Mucosa of descending colon (tissue), 3 donors: ENCODE measurements around the gene CLHC1. TPM values are rescaled to one million over a fixed set of nuclear protein-coding genes. Genes with fewer than 3 reads are reported as not detected.

Experiments
- ATAC-seq: fragments of 200-7000 bp; cut with Tn5 transposase; one replicate; pipeline ENCODE4 v1.9.1; 2020; ENCODE audit warnings: mild to moderate bottlenecking, moderate library complexity
- DNase-seq, 3 donors: peaks; one replicate each; pipeline ENCODE4 v3.0.0-alpha.2; 2020
- H3K36me3 ChIP-seq: fragments of 200-600 bp; one replicate; pipeline ENCODE4 v1.8.0; 2021; ENCODE audit warnings: low read depth, mild to moderate bottlenecking
- H3K4me1 ChIP-seq: fragments of 200-600 bp; one replicate; pipeline ENCODE4 v1.8.0; 2021; ENCODE audit warnings: low read depth, mild to moderate bottlenecking
- H3K4me3 ChIP-seq: fragments of 200-600 bp; one replicate; pipeline ENCODE4 v1.8.0; 2021; ENCODE audit warnings: mild to moderate bottlenecking
- H3K9me3 ChIP-seq: fragments of 200-600 bp; one replicate; pipeline ENCODE4 v1.8.0; 2021; ENCODE audit warnings: mild to moderate bottlenecking
- intact Hi-C, 2 donors: fragments of 100-400 bp; cut with DNase I in 1 of 2; cut with micrococcal nuclease in 1 of 2; formaldehyde crosslinking; loops; one replicate each; pipeline versions ENCODE4 v1.11.0 to v1.11.1; 2022; cut with DNase I, micrococcal nuclease
- total RNA-seq, 3 donors: library from RNA; stranded (reverse); fragmentation: NEBNext Ultra II Directional in 2 of 3; extraction: Animal tissue kit (Norgen Biotek cat#: 25700) in 2 of 3; gene quantifications; one replicate each; pipeline versions ENCODE4 v1.2.1 to v1.2.4, GENCODE V29; 2021 to 2023
- TF ChIP-seq, protein P1 (sequence below): fragments of 200-600 bp; IDR thresholded peaks from one replicate; pipeline ENCODE4 v1.8.0; 2022; ENCODE audit warnings: antibody characterized with exemption, mild to moderate bottlenecking
- donor health status: DM: no; HTN: no; CAD: no; lungs with moderate emphysema.
- donor health status: DM: no; HTN: no; CAD: no.
- donor health status: DM: no; HTN: yes; CAD: no.

Gene CLHC1
- total RNA-seq, 3 donors from 2014 or later = 9.2 to 15.5 (median 13.2) TPM

DNA sequence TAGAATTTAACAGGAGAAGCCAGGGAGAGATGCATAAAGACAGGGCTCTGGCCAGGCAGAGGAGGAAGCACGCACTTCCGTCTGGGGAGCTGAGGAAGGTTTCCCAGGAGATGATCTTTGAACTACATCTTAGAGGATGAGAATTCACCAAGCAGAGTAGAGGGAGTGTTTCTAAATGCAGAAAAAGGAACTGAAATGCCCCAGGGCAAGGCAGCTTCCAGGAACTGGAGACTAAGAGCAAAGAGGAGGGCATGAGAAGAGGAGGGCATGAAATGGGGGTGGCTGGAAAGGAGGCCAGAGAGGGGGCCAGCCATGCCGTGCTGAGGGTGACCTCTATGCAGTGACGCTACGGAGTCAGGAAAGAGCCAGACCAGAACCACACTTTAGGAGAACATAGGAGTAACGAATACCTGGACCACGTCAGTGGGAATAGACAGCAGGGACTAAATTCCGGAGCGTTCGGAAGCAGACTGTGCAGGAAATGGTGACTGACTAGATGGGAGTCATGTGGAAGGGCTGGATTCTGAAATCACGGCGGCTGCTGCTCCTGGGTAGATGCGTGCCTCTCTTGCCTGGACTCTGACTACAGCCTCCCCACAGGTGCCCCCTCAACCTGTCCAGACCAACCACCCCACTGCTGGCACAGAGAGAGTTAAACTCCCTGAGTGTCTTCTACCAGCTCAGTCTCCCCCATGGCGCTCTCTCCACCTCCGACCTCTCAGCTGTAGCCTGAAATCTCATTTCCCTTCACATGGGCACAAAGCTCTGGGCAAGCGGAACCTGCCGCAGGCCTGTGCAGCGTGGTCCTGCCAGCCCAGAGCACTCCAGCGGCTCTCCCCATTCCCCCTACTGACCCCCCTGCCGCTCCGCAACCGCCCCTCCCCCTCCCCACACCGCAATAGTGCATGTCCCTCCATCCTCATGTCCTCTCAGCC is 94.8 kb downstream of the CLHC1 start:
- intact Hi-C loops = no loop called here
- TF ChIP-seq, protein P1, sequence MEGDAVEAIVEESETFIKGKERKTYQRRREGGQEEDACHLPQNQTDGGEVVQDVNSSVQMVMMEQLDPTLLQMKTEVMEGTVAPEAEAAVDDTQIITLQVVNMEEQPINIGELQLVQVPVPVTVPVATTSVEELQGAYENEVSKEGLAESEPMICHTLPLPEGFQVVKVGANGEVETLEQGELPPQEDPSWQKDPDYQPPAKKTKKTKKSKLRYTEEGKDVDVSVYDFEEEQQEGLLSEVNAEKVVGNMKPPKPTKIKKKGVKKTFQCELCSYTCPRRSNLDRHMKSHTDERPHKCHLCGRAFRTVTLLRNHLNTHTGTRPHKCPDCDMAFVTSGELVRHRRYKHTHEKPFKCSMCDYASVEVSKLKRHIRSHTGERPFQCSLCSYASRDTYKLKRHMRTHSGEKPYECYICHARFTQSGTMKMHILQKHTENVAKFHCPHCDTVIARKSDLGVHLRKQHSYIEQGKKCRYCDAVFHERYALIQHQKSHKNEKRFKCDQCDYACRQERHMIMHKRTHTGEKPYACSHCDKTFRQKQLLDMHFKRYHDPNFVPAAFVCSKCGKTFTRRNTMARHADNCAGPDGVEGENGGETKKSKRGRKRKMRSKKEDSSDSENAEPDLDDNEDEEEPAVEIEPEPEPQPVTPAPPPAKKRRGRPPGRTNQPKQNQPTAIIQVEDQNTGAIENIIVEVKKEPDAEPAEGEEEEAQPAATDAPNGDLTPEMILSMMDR = no peak
- H3K4me3 ChIP-seq = no peak overlapping the region
- peaks cover 28% of the 10 kb centered on the region for H3K4me1 ChIP-seq
- no peaks in the 10 kb centered on the region for H3K9me3 ChIP-seq
- peak; percentile 68 for ATAC-seq
- no peaks in the 10 kb centered on the region for H3K36me3 ChIP-seq
- peak; percentile 48 to 61 (median 57) for DNase-seq

DNA sequence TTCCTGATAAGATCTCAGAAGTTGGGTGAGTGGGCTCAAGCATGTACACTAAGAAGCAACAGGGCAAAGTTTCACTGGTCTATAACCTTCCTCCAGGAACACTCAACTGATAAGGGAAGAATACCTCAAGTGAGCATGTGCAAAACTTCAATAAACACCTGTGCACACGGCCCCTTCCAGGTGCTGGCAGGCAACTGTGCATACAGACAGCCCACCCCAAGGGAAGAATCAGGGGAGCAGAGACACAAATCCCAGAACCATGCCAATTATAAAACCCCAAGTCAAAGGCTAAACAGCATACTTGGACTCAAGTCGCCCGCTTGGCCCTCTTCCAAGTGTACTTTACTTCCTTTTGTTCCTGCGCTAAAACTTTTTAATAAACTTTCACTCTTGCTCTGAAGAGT is 96.0 kb downstream of the CLHC1 start:
- intact Hi-C loops = no loop called here
- peak in 2 of 3 donors; percentile 60 to 76 for DNase-seq
- peak; percentile 60 for ATAC-seq
- Histone ChIP-seq H3K4me3 (no peak overlapping the region), H3K36me3 (no peaks in the 10 kb centered on the region), H3K9me3 (no peaks in the 10 kb centered on the region), H3K4me1 (peaks cover 28% of the 10 kb centered on the region)
- TF ChIP-seq, protein P1 = no peak

DNA sequence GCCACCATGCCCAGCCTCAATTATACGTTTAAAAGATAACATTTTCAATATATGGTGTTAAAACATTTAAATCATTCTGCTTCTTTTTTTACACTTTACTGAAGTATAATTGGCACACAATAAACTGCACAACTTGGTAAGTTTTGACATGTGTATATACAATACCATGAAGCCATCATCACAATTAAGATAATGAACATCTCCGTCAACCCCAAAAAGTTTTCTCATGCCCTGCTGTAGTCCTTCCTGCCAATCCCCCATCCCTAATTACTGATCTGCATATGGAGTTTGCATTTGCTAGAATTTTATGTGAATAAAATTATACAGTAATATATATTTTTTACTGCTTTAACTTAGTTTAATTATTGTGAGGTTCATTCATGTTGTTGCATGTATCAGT is 96.6 kb downstream of the CLHC1 start:
- no peak overlapping the region for H3K4me3 ChIP-seq
- no peaks in the 10 kb centered on the region for H3K9me3 ChIP-seq
- ATAC-seq = no peak
- intact Hi-C loops = no loop called here
- TF ChIP-seq, protein P1 = no peak
- peaks cover 28% of the 10 kb centered on the region for H3K4me1 ChIP-seq
- H3K36me3 ChIP-seq = no peaks in the 10 kb centered on the region
- no peak for DNase-seq

DNA sequence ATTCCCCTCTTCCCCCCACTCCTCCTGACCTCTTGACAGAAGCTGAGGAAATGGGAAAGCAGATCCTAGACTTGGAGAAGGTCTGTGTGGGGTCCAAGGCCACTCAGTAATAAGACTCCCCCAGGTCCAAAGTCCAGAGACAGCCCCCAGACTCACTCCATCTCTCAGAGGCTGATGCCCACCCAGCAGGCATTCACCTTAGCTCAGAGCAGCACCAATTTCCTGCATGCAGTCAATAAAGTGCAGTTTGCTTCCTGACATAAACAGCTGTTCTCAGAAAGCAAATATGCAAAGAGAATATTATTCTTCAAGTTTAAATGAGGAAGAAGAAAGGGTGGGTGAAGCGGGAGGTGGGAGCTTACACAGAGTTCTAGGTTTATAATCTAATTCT is 97.8 kb downstream of the CLHC1 start:
- TF ChIP-seq, protein P1 = no peak
- no peaks in the 10 kb centered on the region for H3K9me3 ChIP-seq
- ATAC-seq (peak; percentile 32), DNase-seq (no peak)
- H3K36me3 ChIP-seq = no peaks in the 10 kb centered on the region
- H3K4me3 ChIP-seq = no peak overlapping the region
- H3K4me1 ChIP-seq = peaks cover 28% of the 10 kb centered on the region
- intact Hi-C loops = no loop called here

DNA sequence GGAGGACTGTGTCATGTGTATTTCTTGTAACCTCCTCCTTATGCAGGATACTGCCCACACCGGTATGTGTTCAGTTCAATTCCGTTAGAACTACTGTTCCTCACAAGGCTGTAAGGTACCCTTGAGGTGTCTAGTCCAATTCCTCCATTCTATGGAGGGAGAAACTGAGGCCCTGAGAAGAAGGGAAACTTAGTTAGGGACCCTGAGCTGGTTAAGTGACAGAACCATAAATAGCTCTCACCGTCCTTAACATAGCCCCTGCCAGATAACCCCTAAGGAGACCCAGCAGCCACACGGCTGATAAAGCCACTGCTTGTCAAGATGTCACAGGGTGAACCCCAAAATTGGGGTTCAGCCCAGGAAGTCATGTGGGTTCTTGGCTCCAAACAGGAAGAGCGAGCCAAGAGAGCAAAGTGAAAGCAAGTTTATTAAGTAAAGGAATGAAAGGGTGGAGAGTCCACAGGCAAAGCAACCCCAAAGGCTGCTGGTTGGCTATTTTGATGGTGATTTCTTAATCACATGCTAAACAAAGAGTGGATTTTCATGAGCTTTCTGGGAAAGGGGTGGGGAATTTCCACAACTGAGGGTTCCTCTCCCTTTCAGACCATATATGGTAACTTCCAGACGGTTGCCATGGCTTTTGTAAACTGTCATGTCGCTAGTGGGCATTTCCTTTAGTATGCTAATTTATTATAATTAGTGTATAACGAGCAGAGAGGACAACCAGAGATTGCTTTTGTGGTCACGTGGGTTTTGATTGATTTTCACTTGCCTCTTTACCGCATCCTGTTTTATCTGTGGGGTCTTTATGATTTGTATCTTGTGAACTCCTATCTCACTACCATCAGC is 98.4 kb downstream of the CLHC1 start:
- DNase-seq = peak in 1 of 3 donors; percentile 51

More for the DNA sequence above, 98.4 kb downstream of the CLHC1 start:
- H3K4me3 ChIP-seq = no peak overlapping the region
- intact Hi-C loops = no loop called here
- H3K36me3 ChIP-seq = no peaks in the 10 kb centered on the region
- ATAC-seq = peak; percentile 53
- H3K9me3 ChIP-seq = no peaks in the 10 kb centered on the region
- TF ChIP-seq, protein P1 = no peak
- H3K4me1 ChIP-seq = peaks cover 27% of the 10 kb centered on the region
